ENCODE results near the gene RAB11A.

DNA sequence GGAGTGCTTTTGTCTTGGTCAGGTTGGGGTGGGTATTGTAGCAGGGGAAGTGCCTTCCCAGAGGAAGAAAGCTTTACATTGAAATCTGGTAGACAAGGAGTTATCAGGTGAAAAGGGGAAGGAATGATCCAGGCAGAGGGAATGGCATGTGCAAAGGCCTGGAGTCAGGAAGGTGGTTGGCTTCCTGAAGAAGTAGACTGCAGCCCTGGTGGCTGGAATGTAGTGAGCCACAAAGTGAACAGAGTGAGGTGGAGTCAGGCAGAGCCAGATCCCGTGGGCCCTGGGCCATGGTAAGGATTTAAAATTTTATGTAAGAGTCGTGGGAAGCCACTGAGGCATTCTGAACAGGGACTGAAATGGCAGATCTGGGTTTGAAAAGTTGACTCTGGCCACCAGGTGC lies 58.3 kb downstream of the RAB11A start:
- TF ChIP-seq, protein P1, sequence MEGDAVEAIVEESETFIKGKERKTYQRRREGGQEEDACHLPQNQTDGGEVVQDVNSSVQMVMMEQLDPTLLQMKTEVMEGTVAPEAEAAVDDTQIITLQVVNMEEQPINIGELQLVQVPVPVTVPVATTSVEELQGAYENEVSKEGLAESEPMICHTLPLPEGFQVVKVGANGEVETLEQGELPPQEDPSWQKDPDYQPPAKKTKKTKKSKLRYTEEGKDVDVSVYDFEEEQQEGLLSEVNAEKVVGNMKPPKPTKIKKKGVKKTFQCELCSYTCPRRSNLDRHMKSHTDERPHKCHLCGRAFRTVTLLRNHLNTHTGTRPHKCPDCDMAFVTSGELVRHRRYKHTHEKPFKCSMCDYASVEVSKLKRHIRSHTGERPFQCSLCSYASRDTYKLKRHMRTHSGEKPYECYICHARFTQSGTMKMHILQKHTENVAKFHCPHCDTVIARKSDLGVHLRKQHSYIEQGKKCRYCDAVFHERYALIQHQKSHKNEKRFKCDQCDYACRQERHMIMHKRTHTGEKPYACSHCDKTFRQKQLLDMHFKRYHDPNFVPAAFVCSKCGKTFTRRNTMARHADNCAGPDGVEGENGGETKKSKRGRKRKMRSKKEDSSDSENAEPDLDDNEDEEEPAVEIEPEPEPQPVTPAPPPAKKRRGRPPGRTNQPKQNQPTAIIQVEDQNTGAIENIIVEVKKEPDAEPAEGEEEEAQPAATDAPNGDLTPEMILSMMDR (IDR thresholded peaks at IDR 0.05), result no peak
- TF ChIP-seq, protein P2, sequence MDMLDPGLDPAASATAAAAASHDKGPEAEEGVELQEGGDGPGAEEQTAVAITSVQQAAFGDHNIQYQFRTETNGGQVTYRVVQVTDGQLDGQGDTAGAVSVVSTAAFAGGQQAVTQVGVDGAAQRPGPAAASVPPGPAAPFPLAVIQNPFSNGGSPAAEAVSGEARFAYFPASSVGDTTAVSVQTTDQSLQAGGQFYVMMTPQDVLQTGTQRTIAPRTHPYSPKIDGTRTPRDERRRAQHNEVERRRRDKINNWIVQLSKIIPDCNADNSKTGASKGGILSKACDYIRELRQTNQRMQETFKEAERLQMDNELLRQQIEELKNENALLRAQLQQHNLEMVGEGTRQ (IDR thresholded peaks at IDR 0.05), result no peak
- no peak for TF ChIP-seq HDAC2 (IDR thresholded peaks at IDR 0.05)
- no peak for TF ChIP-seq RCOR1 (IDR thresholded peaks at IDR 0.05; ENCODE audit: low read depth, low read length)
- no peak for TF ChIP-seq BHLHE40 (IDR thresholded peaks at IDR 0.05; ENCODE audit: low read depth, low read length)

All from A549 (cell line).